Endothelial cell of umbilical vein (primary cell): ENCODE data around the gene WIF1. TPM values are rescaled to one million over a fixed set of nuclear protein-coding genes. Genes with fewer than 3 reads are reported as not detected.

Experiments
- BruUV-seq: library from RNA; stranded (reverse); fragments of 400-500 nt; replicated peaks from 2 replicates; lab custom pipeline; 2021; lab: Mats Ljungman, UMichigan
- CTCF ChIA-PET: fragments of 300-600, 350-600 bp; sonication (Branson Sonifier 250); formaldehyde crosslinking; loops from one replicate; lab custom pipeline; 2021; ENCODE audit warnings: antibody characterized with exemption, inconsistent platforms; lab: Charles Lee
- POLR2A ChIA-PET: fragments of 300-600, 350-600 bp; sonication (Branson Sonifier 250); formaldehyde crosslinking; loops from one replicate; lab custom pipeline; 2021; ENCODE audit warnings: antibody characterized with exemption, inconsistent platforms; lab: Charles Lee
- DNase-seq: peaks from one replicate; pipeline ENCODE4 v3.0.0-alpha.2; 2011; ENCODE audit warnings: low read depth, low spot score
- FAIRE-seq: peaks from 2 replicates; lab custom pipeline; 2011; peaks lifted over from hg19 to GRCh38; lab: Jason Lieb, UNC
- H2AFZ ChIP-seq: 2 replicates; pipeline ENCODE4 v1.6.0; 2012; ENCODE audit warnings: low read depth, low read length, control low read depth, inconsistent platforms
- H3K27ac ChIP-seq: 2 replicates; pipeline ENCODE4 v1.5.1; 2011; ENCODE audit warnings: low read depth, mild to moderate bottlenecking, control low read depth, low read length, moderate library complexity; ENCODE audit not compliant: insufficient read depth
- H3K27me3 ChIP-seq, 2 experiments: 2 replicates each; pipeline versions ENCODE4 v1.6.0 to v1.6.1; 2011; ENCODE audit warnings: low read length in 2 of 2, mixed read lengths in 1 of 2; ENCODE audit not compliant: control insufficient read depth in 2 of 2, insufficient read depth in 2 of 2
- H3K36me3 ChIP-seq, 2 experiments: 2 replicates in 1 of 2; 3 replicates in 1 of 2; pipeline ENCODE4 v1.5.1; 2011; ENCODE audit warnings: low read length in 2 of 2, mild to moderate bottlenecking in 1 of 2, moderate library complexity in 1 of 2; ENCODE audit not compliant: control insufficient read depth in 2 of 2, insufficient read depth in 2 of 2; ENCODE audit errors: extremely low read depth in 1 of 2
- H3K4me1 ChIP-seq: 3 replicates; pipeline ENCODE4 v1.5.1; 2011; ENCODE audit warnings: mild to moderate bottlenecking, low read length; ENCODE audit not compliant: control insufficient read depth, insufficient read depth; ENCODE audit errors: extremely low read depth
- H3K4me2 ChIP-seq: 2 replicates; pipeline ENCODE4 v1.6.1; 2011; ENCODE audit warnings: low read length, control low read depth, mixed read lengths; ENCODE audit not compliant: insufficient read depth
- H3K4me3 ChIP-seq, 3 experiments: fragments of 200-600 bp in 1 of 3; sonication (generic), shearing (Covaris generic) in 1 of 3; replicated peaks in 1 of 3; 2 replicates each; pipeline ENCODE4 v1.5.1; 2011 to 2016; ENCODE audit warnings: control low read depth in 3 of 3, low read length in 3 of 3, mild to moderate bottlenecking in 2 of 3, inconsistent platforms in 1 of 3, low read depth in 1 of 3, moderate library complexity in 1 of 3; ENCODE audit not compliant: insufficient read depth in 1 of 3
- H3K79me2 ChIP-seq: 2 replicates; pipeline ENCODE4 v1.6.0; 2012; ENCODE audit warnings: low read length, inconsistent platforms; ENCODE audit not compliant: control insufficient read depth, insufficient read depth
- H3K9ac ChIP-seq: replicated peaks from 2 replicates; pipeline ENCODE3; 2011; ENCODE audit warnings: low read length, control low read depth; ENCODE audit not compliant: insufficient read depth; ENCODE audit errors: extremely low read depth
- H3K9me1 ChIP-seq: replicated peaks from 3 replicates; pipeline ENCODE4 v1.6.0; 2011; ENCODE audit warnings: mild to moderate bottlenecking, low read length; ENCODE audit not compliant: control insufficient read depth, insufficient read depth; ENCODE audit errors: extremely low read depth
- H3K9me3 ChIP-seq: replicated peaks from 2 replicates; pipeline ENCODE4 v1.5.1; 2012; ENCODE audit warnings: low read length, inconsistent platforms; ENCODE audit not compliant: control insufficient read depth, insufficient read depth
- H4K20me1 ChIP-seq: replicated peaks from 2 replicates; pipeline ENCODE3; 2011; ENCODE audit warnings: mild to moderate bottlenecking, low read length; ENCODE audit not compliant: control insufficient read depth, insufficient read depth; ENCODE audit errors: extremely low read depth
- CTCF ChIP-seq, 2 donors: IDR thresholded peaks; 1 replicate in 1 of 2; 2 replicates in 1 of 2; pipeline ENCODE4 v1.5.1; 2011; ENCODE audit warnings: low read length in 2 of 2, mild to moderate bottlenecking in 2 of 2, moderate library complexity in 2 of 2, control low read depth in 1 of 2, inconsistent platforms in 1 of 2, low read depth in 1 of 2; ENCODE audit not compliant: insufficient read depth in 1 of 2; ENCODE audit errors: extremely low read depth in 1 of 2
- EZH2 ChIP-seq: IDR thresholded peaks from 2 replicates; pipeline ENCODE4 v1.6.1; 2012; ENCODE audit warnings: borderline replicate concordance, low read depth, mild to moderate bottlenecking, moderate library complexity, low read length, inconsistent platforms; ENCODE audit not compliant: severe bottlenecking
- FOS ChIP-seq: IDR thresholded peaks from 2 replicates; pipeline ENCODE4 v1.6.1; 2011; ENCODE audit warnings: mild to moderate bottlenecking, low read length, moderate library complexity, borderline replicate concordance; ENCODE audit not compliant: insufficient read depth
- GATA2 ChIP-seq: IDR thresholded peaks from 2 replicates; pipeline ENCODE4 v1.7.0; 2011; ENCODE audit warnings: low read depth, mild to moderate bottlenecking, moderate library complexity, mixed read lengths, low read length; ENCODE audit not compliant: insufficient read length, insufficient read depth
- dilution Hi-C: fragments of 300-500 bp; cut with MboI; formaldehyde crosslinking; loops from one replicate; pipeline ENCODE4 v1.15.0; 2019; ENCODE audit warnings: low sequenced_read_pairs; ENCODE audit not compliant: extremely low pct_ligation_motif_present
- intact Hi-C: fragments of 100-400 bp; cut with micrococcal nuclease; formaldehyde crosslinking; loops from one replicate; pipeline ENCODE4 v1.10.0; 2022
- polyA plus RNA-seq, 4 experiments: library from polyadenylated mRNA; depleted of rRNA in 3 of 4; stranded (reverse) in 3 of 4; unstranded in 1 of 4; fragments of >200 nt; gene quantifications; 2 replicates each; pipeline versions ENCODE4 v1.2.1 to v1.2.3, GENCODE V29; 2011 to 2012; ENCODE audit warnings: missing spikeins in 1 of 4
- total RNA-seq: library from RNA; stranded (reverse); gene quantifications from 2 replicates; pipeline ENCODE4 v1.2.3, GENCODE V29; 2021

WIF1 gene
- total and polyA plus RNA-seq, 2 donors (not counting 3 experiments of a cell fraction or from before 2014, with no cell fraction given) = not detected

GRCh38 chr12:65025136-65025535 is 96.0 kb downstream of the WIF1 start:
- no TSS peak for BruUV-seq
- H3K9ac ChIP-seq = no peak overlapping the region

More at GRCh38 chr12:65025136-65025535, 96.0 kb downstream of the WIF1 start:
- H3K27me3 ChIP-seq = peaks cover 4 to 13% of the 10 kb centered on the region in 2 experiments
- ChIA-PET POLR2A (no interaction called here), CTCF (interaction anchor here (1.1 to 1.5 kb wide), 3 partner anchors 10 to 16 kb away, joined by 3 to 4 read pairs (median 3); no protein-coding TSS in a partner anchor)
- no peak overlapping the region for H3K27ac ChIP-seq
- no peaks in the 10 kb centered on the region for H3K9me1 ChIP-seq
- no peaks in the 10 kb centered on the region for H3K4me1 ChIP-seq
- no peak overlapping the region for H3K4me2 ChIP-seq
- H3K79me2 ChIP-seq = no peaks in the 10 kb centered on the region
- dilution Hi-C loops = no loop called here
- no peaks in the 10 kb centered on the region for H4K20me1 ChIP-seq
- H2AFZ ChIP-seq = no peak overlapping the region
- H3K36me3 ChIP-seq = no peaks in the 10 kb centered on the region
- FAIRE-seq (no peak), DNase-seq (no peak)
- H3K9me3 ChIP-seq = no peaks in the 10 kb centered on the region
- no peak overlapping the region for H3K4me3 ChIP-seq
- intact Hi-C loops = no loop called here
- TF ChIP-seq CTCF (IDR thresholded peaks at IDR 0.05; ENCODE audit: extremely low read depth in 1 of 2, insufficient read depth in 1 of 2, low read depth in 1 of 2, low read length in 2 of 2) (no peak), EZH2 (no peak), FOS (no peak), GATA2 (no peak)
